GM21526 (cell line): ENCODE measurements around the gene NCLN.

Experiments
- ATAC-seq: cut with Tn5 transposase; IDR thresholded peaks from one replicate; pipeline ENCODE4 v1.9.1; 2021; ENCODE audit warnings: moderate library complexity; ENCODE audit not compliant: unreplicated experiment, low FRiP score

The NCLN gene, protein sequence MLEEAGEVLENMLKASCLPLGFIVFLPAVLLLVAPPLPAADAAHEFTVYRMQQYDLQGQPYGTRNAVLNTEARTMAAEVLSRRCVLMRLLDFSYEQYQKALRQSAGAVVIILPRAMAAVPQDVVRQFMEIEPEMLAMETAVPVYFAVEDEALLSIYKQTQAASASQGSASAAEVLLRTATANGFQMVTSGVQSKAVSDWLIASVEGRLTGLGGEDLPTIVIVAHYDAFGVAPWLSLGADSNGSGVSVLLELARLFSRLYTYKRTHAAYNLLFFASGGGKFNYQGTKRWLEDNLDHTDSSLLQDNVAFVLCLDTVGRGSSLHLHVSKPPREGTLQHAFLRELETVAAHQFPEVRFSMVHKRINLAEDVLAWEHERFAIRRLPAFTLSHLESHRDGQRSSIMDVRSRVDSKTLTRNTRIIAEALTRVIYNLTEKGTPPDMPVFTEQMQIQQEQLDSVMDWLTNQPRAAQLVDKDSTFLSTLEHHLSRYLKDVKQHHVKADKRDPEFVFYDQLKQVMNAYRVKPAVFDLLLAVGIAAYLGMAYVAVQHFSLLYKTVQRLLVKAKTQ

DNA sequence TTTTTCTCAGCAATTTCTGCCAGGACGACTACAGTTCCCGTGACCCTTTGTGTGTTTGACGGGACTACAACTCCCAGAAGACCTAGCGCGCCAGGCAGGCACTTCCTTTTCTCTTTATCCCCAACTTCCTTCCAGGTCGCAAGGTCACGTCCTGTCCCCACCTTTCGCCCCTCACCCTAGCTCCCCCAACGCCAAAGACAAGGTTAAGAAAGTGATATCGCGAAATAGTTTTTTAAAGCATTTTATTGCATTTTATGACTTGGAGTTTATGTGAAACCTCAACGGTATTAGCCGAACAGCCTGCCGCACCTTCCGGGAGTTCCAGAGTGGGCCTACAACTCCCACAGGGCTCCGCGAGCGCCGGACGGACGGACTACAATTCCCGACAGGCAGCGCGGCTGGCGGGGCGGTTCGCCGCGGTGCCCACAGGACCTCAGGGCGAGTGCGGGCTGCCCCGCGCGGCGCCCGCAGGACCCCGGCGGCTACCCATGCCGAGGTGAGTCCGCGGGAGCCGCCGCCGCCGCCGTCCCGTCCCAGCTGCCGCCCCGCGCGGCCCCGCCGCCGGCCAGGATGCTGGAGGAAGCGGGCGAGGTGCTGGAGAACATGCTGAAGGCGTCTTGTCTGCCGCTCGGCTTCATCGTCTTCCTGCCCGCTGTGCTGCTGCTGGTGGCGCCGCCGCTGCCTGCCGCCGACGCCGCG, at the start of gene NCLN:
Gene NCLN (plus strand): TSS at position 470 of the 699 bp plus-strand sequence. CDS start 101 bp downstream, at position 571.
- ATAC-seq = peak; percentile 58

DNA sequence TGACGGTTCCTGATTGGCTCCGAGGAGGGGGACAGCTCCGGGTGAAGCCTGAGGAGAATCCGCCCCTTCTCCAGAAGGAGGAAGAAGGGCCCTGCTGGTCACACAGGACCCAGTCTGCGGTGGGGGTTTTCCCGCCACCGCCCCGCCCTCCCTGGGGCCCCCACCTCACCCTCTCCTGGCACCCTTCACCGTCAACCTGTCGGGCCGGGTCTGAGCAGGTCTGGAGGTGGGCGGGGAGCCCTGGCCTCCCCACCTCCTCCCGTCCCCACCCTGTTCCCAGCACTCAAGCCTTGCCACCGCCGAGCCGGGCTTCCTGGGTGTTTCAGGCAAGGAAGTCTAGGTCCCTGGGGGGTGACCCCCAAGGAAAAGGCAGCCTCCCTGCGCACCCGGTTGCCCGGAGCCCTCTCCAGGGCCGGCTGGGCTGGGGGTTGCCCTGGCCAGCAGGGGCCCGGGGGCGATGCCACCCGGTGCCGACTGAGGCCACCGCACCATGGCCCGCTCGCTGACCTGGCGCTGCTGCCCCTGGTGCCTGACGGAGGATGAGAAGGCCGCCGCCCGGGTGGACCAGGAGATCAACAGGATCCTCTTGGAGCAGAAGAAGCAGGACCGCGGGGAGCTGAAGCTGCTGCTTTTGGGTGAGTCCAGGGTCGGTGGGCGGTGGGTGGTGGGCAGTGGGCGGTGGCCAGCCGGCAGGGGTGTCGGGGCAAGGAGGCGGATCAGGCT, 49.6 kb upstream of the NCLN start, which contains the start of gene GNA15:
Gene GNA15 (plus strand): TSS at position 73 of the 723 bp plus-strand sequence. CDS start 418 bp downstream, at position 491.
- no peak for ATAC-seq

DNA sequence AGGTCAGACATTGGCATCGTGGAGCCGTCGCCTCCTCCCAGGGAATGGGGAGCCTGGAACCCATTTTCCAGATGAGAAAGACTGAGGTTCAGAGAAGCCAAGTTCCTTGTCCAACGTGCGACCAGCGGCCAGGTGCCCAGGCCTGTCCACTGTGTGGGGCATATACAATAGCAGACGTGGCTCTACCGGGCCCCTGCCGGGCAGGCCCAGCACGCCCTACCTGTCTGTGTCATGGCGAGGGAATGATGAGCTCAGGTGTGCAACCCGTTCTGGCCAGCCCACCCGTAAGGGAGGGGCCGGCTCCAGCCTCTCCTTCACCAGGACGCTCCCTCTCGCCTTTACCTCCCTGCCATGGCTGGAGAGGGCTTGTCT, 49.1 kb upstream of the NCLN start:
- no peak for ATAC-seq

DNA sequence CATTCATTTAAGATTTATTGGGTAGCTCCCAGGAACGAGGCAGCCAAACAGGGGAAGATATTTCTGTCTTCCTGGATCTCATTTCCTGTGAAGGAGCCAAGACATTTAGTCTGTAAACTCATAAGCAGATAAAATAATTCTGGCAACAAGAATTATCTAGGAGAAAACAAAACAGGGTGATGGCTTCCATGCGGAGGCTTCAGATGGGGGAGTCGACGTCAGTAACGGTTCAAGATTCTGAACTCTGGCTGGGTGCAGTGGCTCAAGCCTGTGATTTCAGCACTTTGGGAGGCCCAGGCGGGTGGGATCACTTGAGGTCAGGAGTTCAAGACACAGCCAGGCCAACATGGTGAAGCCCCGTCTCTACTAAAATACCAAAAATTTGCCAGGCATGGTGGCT, 48.6 kb upstream of the NCLN start:
- ATAC-seq = no peak

DNA sequence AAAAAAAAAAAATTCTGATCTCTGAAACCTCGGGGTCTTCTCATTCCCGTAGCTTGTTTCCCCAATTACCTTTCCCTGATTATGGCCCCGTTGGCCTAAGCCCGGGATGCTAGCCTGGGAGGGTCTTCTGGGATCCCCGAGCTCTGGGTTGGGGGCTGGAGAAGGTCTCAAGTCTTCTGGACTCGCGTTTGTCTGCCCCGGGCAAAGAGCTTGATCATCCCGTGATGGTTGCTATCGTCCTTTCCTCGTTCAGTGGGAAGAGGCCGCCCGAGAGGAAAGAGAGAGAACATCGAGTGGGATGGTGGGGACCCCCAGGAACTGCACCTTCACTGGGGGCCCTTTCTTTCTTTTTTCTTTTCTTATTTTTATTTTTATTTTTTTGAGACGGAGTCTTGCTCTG, 47.5 kb upstream of the NCLN start:
- no peak for ATAC-seq

DNA sequence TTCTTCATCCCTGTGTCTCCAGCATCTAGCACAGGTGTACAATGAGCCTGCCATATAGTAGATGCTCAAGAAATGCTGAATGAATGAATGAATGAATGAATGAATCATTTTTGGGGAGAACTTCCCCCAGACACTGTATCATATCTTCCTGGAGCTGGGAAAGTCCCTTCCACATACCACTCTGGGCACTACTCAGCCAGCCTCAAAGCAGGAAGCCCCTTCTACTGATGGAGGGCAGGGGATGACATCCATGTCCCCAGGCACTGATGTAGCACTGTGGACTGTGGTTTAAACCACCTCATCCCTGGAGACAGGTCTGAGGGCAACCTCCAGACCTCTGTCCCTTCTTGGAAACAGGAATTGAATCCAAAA, 45.1 kb upstream of the NCLN start:
- ATAC-seq = no peak

DNA sequence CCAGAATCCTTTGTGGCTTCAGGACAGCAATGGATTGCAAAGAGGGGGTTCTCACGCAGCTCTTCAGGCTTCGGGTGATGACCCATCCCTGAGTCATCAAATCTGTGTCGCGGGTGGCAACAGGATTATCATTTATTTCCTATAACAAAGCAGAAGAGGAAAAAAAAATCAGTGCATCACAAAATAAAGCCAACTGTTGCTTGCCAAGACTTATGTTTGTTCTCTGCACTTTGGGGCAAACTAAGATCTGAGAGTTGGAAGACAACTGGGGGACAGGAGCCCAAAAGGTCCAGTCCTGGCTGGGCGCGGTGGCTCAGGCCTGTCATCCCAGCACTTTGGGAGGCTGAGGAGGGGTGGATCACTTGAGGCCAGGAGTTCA, 43.4 kb upstream of the NCLN start:
- ATAC-seq = no peak

DNA sequence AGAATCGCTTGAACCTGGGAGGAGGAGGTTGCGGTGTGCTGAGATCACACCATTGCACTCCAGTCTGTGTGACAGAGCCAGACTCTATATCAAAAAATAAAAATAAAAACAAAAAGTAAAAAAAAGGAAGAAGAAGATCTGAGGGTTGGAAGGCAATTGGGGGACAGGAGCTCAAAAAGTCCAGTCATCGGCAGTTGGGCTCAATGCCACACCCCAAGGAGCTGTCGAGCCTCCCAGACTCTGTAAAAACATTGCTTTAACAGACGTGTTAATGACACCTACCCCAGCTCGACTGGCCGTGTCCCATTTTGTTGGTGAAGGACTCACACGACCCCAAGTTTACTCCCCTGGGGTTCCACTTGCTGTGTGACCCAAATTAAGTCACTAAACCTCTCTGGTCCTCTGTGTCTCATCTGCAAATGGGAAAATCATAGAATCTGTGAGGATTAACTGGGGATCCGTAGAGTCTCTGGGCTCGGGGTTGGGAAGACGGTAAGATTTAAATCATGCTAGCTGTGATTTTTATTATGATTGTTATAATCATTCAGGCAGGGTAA, 42.9 kb upstream of the NCLN start:
- no peak for ATAC-seq

DNA sequence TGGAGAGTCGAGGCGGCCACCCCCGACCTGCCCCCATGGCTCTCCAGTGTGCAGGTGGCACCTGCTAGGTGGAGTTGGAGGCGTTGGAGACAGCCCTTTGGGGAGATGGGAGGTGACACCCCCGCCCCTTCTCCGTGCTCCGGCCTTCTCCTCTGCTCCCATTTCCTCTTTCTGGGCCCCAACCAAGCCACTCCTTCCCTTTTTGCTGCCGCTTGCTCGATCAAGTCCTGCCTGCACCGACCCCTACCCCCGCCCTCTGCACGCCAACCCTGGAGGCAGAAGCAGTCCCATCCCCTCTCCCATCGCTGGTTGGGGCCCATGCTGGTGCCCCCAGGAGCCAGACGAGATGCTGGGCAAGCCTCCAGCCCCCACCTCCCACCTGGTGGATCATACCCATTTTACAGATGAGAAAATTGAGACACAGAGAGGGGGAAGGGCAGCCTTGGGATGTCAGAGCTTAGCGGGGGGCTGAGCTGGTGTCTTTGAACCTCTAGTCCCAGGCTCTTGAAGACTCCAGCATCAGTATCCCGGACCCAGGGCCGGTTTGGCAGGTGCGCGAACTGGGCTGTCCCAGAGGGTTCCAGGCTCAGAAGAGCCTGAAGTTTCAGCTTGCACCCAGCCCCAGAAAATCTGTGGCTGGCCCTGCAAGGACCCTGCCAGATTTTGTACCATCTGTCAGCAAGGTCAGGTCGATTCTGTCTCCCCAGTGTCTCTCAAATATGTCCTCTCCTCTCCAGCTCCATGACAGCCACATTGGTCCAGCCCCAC, 39.6 kb upstream of the NCLN start:
- no peak for ATAC-seq

DNA sequence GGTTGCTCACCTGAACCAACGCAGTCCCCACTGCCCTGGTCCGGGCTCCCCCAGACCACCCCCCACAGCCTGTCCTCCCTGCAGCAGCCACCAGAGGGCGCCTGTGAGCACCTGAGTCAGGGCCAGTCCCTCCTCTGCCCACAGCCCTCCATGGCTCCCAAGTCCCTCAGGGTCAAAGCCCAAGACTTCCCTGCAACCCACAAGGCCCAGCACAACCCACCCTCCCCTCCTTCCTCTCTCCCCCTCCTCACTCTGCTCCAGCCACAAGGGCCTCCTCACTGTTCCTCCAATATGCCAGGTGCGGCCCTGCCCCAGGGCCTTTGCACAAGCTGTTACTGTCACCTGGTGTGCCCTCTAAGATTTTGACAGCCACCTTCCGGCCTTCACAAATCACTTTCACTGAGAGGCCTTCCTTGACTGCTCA, 39.0 kb upstream of the NCLN start:
- ATAC-seq = no peak

DNA sequence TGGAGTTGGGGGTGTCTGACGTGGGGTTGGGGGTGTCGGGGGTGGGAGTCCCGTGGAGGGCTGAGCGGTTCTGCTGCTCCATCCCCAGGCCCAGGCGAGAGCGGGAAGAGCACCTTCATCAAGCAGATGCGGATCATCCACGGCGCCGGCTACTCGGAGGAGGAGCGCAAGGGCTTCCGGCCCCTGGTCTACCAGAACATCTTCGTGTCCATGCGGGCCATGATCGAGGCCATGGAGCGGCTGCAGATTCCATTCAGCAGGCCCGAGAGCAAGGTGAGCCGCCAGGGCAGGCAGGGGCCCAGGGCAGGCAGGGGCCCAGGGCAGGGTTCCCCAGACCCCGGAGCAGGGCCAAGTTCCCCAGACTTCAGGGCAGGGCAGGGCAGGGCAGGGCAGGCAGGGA, 37.2 kb upstream of the NCLN start:
- no peak for ATAC-seq

DNA sequence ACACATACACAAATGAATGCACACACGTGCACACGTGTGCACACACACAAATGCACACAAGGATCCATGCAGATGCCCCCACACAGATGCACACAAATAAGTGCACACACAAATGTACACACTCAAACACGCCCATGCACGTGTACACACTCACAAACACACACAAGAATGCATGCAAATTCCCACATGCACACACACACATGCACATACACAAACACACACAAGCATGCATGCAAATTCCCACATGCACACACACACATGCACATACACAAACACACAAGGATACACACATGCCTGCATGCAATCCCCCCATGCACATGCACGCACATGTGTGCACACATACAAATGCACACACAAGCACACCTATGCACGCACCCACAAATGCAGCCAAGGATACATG, 36.6 kb upstream of the NCLN start:
- ATAC-seq = no peak

DNA sequence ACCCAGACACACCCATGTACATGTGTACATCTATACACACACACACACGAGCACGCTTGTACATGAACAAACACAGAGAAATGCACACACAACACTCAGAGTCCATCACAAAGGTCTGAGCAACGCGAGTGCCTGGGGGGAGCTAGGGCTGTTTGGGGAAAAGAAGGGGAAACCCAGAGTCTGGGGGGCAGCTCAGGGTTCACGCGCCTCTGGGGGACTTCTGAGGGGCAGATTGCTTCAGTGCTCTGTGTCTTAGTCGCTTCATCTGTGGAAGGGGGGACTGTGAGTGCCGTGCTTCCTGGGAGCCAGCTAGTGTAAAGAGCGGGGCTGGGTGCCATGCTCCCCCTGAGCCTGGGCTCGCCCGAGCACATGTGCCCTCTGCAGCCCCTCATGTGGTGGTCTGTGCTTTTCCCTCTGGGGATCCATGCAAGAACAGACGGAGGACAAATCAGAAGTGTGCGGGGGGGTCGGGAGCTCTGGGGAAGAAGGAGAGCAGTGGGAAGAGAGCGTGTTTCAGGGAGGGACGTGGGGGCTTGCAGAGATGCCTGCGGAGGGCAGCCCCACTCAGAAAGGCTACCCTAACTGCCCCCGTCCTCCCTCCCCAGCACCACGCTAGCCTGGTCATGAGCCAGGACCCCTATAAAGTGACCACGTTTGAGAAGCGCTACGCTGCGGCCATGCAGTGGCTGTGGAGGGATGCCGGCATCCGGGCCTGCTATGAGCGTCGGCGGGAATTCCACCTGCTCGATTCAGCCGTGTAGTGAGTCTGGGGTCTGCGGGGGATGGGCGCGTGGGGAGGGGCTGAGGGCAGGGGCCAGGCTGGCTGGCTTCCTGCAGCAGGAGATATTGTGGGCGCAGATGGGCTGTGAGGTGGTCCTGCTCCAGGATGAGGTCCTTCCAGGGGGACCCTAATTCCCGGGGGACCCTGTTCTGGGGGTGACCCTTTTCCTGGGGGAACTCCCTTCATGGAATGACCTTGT, 35.9 kb upstream of the NCLN start:
- ATAC-seq = no peak

DNA sequence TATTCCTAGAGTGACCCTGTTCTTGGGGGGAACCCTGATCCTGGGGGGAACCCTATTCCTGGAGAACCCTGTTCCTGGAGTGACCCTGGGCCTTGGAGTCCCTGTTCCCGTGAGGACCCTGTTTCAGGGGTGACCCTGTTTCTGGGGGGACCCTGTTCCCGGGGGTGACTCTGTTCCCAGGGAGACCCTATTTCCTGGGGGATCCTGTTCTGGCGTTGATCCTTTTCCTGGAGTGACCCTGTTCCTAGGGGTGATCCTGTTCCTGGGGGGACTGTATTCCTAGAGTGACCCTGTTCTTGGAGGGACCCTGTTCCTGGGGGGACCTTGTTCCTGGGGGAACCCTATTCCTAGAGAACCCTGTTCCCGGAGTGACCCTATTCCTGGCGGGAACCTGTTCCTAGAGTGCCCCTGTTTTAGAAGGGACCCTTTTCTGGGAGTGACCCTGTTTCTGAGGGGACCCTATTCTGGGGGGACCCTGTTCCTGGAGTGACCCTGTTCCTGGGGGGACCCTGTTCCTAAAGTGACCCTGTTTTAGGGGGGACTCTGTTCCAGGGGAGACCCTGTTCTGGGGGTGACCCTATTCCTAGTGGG, 34.9 kb upstream of the NCLN start:
- ATAC-seq = no peak

DNA sequence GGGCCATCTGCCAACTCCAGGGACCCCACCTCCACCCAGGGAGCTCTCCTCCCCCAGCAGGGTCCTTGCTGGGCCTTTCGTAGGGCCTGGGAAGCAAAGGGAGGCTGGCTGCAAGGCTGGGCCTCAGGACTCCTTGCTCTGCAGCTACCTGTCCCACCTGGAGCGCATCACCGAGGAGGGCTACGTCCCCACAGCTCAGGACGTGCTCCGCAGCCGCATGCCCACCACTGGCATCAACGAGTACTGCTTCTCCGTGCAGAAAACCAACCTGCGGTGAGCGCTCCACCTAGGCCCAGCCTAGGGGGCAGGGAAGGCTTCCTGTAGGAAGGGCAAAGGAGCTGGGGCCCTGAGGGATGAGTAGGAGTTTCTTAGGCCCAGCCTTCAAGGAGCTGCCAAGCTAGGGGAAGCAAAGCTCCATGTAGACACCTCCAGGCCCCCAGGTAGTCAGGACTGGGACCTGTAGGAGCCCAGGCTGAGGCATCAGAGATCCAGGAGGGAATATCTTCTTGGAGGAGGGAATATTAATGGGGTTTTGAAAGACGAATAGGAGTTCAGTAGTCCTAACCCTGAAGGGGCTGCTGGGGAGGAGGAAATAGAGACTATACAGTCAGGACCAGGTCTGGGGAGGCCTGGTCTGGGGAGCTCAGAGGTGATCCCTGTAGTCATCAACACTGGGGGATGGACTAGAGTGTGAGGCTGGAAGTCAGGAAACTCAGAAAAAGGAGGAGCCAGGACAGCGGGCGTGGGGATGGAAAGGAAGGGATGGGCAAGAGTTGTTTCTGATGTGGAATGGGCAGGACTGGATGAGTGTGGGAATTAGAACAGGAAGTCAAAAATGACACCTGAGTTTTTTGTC, 33.9 kb upstream of the NCLN start:
- ATAC-seq = no peak

DNA sequence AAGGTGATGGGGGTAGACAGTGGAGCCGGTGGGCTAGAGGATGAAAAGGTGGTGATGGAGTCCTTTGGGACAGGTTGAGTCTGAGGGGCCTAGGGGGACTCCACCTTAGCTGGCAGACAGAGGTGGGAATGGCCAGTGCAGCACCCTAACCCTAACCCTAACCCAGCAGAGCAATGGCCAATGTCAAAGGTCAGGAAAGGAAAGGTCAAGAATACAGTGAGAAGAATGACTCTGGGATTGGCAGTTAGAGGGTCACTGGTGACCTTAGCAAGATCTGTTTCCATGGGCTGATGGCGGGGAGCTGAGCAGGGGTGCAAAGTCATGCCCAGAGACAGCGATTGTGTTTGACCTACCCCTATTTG, 33.3 kb upstream of the NCLN start:
- ATAC-seq = no peak

DNA sequence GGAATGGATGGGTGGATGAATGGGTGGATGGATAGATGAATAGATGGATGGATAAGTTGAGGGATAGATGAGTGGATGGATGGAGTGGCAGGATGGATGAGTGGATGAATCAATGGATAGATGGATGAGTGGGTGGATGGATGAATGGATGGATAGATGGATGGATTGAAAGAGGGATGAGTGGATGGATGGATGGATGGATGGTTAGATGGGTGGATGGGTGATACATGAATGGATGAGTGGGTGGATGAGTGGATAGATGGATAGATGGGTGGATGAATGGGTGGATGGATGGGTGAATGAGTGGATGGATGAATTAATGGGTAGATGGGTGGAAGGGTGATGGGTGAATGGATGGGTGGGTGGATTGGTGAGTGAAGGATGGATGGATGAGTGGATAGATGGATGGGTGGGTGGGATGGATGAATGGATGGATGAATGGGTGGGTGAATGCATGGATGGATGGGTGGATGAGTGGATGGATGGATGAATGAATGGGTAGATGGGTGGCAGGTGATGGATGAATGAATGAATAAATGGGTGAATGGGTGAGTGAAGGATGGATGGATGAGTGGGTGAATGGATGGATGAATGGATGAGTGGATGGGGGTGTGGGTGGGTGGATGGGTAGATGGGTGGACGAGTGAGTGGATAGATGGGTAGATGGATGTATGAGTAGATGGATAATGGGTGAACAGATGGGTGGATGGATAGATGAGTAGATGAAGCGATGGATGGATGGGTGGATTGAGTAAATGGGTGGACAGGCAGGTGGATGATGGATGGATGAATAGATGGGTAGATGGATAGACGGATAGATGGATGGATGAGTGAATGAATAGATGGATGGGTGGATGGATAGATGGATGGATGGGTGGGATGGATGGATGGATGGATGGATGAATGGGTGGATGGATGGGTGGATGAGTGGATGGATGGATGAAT, 32.2 kb upstream of the NCLN start:
- ATAC-seq = no peak
